Superior temporal gyrus (tissue), 1 donor: Measurements from ENCODE around the gene GALNS.
"Not testable (repeated sequence)": the region's sequence is repeated elsewhere in the genome, so short reads cannot be mapped to it uniquely, and the experiment has no call there.

Source experiments
- DNase-seq: peaks from one replicate; pipeline ENCODE4 v3.0.0-alpha.2; 2016; ENCODE audit errors: extremely low spot score

GALNS gene

GRCh38 chr16:88889702-88890352 lies 33.1 kb upstream of the GALNS start:
- not testable (repeated sequence) for DNase-seq

DNA sequence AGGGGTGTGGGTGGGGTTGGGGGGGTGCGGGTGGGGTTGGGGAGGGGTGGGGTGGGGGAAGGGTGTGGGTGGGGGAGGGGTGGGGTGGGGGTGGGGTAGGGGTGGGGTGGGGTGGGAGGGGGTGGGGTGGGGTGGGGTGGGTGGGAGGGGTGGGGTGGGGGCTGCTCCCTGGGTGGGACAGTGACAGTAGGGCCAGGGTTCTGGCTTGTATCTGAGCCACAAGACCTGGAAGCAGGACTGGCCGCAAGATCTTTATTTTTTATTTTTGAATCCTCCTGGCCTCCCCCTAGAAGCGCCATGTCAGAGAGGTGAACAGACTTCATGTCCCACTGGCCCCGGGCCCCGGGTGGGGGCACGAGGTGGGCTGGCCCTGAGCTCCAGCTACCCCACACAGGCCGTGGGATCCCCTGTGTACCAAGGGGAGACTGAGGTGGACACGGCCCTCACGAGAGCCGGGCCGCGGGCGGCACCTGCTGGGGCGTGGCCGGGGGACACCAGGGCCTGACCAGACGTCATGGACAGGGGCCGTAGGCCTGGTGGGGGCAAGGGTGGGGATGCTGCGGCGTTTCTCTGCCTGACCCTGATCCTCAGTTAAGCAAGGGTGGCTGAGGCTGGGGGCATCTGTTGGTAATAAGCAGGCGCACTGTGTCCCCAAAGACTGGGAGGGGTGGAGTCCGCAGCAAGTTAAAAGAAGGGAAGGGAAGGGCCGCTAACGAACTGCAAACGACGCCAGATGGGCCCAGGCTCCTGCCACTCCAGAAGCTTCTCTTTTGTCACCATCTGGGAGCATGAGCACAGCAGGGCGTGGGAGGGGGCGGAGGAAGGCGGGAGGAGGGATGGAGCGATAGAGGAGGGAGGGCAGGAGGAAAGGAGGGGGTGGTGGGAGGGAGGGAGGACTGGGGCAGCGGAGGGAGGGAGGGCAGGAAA lies 32.0 kb upstream of the GALNS start:
- DNase-seq = no peak

GRCh38 chr16:88888057-88888456 lies 31.3 kb upstream of the GALNS start:
- no peak for DNase-seq

GRCh38 chr16:88886845-88887521 lies 30.2 kb upstream of the GALNS start:
- no peak for DNase-seq

DNA sequence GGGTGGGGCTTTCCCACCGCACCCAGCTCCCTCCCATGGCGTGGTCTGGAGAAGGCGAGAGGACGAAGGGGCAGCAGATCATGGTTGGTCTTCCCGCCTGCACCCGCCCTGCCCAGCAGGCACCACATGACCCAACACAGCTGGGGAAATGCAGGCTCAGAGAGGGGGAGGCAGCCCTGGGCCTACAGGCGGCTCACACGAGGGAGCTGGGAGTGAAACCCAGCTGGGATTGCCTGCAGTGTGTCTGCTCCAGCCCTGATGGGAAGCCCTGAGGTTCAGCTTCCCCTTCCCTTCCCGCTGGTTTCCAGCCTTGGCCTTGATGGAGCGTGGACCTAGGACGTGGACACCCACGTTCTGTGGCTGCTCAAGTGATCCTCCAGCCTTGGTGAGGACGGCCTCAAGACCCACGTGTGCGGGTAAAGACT lies 29.7 kb upstream of the GALNS start:
- DNase-seq = no peak

GRCh38 chr16:88885693-88886280 lies 29.0 kb upstream of the GALNS start:
- DNase-seq = no peak

GRCh38 chr16:88884569-88885271 lies 28.0 kb upstream of the GALNS start:
- no peak for DNase-seq

GRCh38 chr16:88883946-88884345 lies 27.2 kb upstream of the GALNS start:
- DNase-seq = peak; percentile 12

DNA sequence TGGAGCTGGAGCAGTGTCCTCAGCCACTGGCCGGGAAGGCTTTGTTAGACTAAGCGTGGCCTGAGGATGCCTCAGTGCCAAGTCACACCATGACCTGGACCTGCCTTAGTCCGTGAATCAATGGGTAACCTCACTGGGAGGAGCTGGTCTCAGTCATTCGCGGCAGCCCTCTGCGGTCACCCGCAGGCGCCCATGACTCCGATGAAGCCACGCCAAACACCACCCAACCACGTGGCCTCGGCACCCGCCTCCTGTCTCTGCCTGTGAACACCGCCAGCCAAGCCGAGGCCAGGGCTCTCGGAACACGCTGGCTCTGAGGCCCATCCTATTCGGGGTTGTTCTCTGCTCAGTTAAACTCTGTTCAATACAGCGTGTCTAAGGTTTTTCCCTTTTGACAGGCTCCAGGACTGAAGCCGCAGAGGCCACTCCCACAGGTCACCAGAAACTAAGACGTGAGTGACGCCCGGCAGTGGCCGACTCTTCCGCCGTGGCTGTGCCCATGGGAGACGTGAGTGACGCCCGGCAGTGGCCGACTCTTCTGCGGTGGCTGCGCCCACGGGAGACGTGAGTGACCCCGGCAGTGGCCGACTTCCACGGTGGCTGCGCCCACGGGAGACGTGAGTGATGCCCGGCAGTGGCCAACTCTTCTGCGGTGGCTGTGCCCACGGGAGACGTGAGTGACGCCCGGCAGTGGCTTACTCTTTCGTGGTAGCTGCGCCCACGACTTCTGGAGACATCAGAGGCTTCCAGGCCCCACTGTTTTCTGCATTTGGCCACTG lies 26.6 kb upstream of the GALNS start:
- peak; percentile 7 for DNase-seq

- no peak for DNase-seq
Observed at GRCh38 chr16:88882358-88883030, 25.7 kb upstream of the GALNS start.

DNA sequence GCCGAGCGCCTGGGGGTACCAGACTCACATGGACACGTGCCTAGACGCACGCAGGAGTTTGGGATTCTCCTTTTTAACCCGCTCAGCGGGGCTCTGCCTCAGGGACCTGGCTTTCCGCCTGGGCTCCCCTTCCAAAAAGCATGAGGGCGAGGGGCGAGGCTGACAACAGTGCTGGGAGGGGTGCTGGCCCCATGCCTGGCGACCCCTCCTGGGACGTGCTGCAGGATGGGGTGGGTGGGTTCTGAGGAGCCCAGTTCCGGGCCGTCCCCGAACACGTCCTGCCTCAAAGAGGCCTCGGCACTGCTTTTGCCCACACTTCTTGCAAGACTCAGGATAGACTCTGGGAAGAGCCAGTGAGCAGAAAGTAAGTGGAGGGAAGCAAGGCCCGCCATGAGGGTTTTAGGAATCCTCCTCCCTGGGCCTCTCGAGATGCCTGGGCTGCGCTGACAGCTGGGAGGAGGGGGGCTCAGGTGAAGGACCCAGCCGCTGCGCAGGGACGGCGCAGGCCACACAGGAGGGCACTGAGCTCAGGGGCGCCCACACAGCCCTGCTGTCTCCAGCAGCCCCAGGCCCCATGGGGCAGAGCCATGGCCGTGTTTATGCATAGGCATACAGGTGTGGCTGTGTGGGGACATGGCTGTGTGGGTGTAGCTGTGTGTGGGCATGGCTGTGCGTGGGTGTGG lies 25.1 kb upstream of the GALNS start:
- DNase-seq = no peak

- DNase-seq = no peak
Observed at GRCh38 chr16:88881007-88881615, 24.4 kb upstream of the GALNS start.

DNA sequence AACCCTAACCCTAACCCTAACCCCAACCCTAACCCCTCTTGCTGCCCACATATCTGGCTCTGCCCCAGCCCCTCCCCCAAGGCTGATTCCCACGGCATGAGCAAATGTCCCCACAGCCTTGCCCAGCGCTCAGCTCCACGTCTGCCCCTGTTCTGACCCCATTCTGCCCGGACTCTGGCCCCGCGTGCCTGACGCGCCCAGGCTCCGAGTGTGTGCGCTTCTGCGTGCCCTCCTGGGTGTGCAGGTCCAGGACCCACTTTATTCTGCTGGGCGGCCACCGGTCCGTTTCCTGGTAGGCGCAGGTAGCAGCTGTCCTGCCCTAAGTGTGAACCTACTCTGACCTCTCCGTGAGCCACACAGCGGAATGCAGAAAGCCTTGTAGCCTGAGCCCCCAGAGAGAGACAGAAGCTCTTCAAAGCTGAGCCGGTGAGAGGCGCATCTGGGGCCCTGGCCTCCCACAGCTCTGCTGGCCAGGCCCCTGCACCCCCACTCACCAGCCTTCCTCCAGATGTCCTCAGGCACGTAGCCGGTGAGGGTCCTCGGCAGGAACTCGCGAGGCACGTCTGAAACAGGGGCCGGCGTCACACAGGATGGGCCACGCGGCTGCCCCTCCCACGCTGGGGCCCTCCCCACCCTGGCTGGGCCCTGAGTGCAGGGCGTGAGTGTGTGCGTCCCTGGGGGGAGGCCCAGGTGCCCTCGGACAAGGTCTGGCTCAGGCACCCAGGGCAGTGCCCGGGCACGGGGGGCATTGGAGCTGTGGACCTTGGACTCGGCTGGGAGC lies 23.7 kb upstream of the GALNS start:
- no peak for DNase-seq

- DNase-seq = no peak
Observed at GRCh38 chr16:88879788-88880055, 23.0 kb upstream of the GALNS start.

DNA sequence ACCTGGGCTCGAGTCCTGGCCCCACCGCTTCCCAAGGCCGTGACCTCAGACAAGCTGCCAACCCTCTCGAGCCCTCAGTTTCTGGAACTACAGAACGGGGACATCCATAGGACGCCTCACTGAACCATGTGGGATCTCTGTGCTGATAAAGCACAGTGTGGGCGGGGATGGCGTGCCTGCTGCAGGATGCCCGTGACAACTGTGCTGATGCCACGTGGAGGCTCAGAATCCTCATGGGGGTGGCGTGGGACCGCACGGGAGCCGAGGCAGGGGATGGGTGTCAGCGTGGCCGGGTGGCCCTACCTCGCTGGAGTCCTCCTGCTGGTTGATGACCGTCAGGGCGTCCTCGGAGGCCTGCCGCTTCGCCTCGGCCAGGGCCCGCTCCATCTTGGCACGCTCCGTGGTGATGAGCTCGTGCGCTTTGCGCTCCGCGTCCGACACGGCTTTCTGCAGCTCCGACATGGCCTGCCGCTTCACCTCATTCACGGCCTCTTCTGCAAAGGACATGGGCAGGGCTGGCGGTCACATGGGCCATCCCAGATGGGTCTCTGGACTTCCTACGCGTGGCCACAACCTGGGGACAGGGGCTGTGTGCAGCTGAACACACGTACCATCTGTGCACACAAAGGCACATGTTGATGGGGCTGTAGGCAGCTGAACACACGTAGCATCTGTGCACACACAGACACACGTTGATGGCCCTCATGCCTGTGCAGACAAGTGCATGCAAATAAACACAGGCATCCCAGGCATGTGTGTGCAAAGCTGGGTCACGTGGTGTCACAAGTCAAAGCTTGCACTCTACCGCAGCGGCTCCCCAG lies 22.4 kb upstream of the GALNS start:
- no peak for DNase-seq

- no peak for DNase-seq
Observed at GRCh38 chr16:88878356-88878755, 21.6 kb upstream of the GALNS start.

- DNase-seq = no peak
Observed at GRCh38 chr16:88877564-88878289, 21.0 kb upstream of the GALNS start.
